ENCODE measurements around the gene CD69. TPM values are rescaled to one million over a fixed set of nuclear protein-coding genes. Genes with fewer than 3 reads are reported as not detected.
"Not testable (repeated sequence)": the region's sequence is repeated elsewhere in the genome, so short reads cannot be mapped to it uniquely, and the experiment has no call there.

CD69 gene
- polyA plus RNA-seq, 4 donors, result 1.2 to 3.0 (median 2.0) TPM

DNA sequence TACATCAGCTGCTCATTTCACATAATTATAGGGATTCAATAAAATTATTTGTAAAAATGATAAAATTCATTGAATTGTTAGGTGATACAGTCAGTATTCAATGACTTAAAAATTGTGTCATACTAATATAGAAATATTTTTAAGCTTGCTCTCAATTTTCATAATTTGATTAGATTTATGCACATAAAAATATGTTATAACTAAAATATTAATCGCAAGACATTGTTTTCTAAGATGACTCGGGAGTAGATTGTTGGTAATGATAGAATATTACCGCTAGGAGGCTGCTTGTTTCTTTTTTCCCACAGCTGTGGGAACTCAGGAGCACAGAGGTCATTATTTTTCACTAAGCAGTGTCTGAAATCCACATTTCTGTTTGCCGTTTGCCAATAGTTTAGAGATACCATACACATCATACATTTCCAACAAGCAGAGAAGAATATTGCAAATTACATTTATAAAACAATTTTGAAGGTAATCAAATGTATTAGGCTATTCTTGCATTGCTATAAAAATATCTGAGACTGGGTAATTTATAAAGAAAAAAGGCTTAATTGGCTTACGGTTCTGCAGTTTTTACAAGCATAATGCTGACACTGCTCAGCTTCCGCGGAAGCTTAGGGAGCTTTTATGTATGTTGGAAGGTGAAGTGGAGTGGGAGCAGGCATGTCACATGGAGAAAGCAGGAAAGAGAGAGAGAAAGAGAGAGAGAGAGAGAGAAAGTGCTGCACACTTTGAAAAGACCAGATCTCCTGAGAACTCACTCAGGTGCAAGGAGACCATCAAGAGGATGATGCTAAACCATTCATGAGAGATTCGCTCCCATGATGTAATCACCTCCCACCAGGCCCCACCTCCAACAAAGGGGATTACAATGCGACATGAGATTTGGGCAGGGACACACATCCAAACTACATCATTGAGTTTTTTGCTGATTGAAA lies 9.2 kb downstream of the CD69 start:
- no peak for DNase-seq (ENCODE audit: low read depth in 4 of 4, low spot score in 3 of 4)

DNA sequence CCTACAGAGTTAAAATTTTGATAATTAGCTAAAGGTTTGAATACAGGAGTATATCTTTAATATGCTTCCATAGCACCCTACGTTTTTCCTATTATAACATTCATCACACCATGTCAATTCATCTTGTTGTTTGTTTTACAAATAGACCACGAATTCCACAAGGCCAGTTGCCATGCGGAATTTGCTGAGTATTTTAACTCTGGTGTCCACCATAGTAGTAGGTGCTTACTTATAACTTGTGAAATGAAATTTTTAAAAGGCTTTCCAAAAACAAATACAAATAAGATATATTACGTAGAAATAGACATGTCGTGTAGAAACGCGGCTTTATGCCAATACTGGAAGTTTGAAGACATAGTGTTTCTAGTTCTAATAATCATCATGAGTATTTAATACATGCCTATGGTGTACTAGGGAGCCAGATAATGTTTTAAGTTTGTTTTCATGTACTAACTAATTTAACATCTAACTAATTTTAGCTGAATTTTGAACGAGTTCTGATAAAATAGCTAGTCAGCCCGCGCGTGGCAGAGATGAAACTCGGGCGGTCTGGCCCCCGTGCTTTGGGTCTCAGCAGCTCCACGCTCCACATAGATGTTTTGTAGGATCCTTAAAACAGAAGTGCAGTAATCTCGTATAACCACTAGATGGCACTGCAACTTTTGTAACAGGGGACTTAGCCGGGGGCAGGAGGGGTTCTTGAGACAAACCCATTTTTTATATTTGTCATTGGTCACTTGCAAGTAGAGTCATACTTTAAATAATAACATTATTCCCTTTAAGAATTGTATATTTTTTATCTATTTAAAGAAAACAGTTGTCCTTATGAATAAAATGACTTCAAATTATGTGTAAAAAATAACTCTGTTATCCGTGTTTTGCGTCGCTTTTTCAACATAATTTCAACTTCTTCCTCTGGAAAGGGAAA lies 10.2 kb downstream of the CD69 start:
- peak in 1 of 4 donors; percentile 53 for DNase-seq (ENCODE audit: low read depth in 4 of 4, low spot score in 3 of 4)

DNA sequence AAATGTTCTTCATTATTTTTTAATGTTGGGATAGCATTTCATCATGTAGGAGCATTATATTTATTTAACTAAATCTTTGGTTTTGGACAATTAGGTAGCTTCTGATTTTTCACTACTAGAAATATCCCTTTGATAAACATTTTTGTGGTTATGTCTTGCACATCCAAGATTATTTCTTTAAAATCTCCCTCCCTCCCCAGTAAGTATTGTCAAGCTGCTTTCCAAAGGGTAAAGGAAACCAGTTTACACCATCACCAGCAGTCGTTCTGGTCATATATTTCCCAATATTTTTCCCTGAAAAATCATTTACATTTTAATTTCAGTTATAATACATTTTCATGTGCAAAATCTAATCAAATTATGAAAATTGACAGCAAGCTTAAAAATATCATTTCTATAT lies 11.1 kb downstream of the CD69 start:
- DNase-seq (ENCODE audit: low read depth in 4 of 4, low spot score in 3 of 4), result no peak

DNA sequence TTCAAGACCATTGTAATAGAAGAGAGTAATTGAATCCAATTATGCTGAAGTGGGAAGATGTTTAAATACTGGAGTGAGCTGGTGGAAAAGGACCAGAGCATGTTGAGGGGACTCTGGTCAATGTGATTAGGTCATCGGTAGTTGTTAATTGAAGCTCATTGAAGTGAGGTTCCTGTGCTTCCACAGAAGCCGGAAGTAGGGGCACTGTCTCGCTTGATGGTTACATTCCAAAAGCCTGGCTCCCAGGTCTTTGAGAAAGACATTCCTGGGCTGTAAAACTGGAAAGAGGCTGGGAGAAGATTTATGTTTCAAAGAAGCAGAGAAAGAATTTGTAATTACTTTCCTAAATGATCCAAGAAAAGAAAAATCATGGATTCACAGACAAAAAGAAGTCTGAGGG lies 15.5 kb downstream of the CD69 start:
- no peak for DNase-seq (ENCODE audit: low read depth in 4 of 4, low spot score in 3 of 4)

DNA sequence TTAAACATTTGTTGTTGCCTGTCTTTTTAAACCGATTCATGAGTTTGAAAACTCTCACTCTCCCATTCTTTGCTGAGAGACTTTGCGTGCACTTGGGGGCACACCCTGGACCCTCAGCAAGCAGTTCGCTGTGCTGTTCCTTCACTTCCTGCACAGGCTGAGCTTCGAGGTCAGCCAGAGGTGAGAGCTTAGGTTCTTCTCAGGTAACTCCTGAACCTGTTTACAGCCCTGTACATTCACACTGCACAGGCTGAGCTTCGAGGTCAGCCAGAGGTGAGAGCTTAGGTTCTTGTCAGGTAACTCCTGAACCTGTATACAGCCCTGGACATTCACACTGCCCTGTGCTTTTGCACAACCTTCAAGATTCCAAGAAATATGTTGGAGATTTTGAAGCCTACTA lies 18.0 kb downstream of the CD69 start:
- no peak for DNase-seq (ENCODE audit: low read depth in 4 of 4, low spot score in 3 of 4)

DNA sequence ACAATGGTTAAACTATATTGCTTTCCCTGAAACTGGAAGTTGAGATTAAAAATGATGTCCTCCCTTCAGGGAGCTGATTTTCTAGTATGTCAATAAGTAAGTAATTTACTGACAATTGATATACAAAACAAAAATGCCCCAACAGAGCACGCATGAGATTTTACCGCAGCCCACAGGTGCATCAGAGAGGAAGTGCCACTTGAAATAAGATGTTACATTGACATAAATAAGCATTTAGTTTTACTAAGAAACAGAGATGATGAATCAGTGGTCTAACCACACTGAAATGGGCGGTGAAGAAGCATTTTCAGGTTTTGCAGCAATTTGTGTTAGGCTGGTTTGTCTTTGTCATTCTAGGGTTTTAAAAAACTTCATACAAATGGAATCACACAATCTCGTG lies 19.0 kb downstream of the CD69 start:
- DNase-seq (ENCODE audit: low read depth in 4 of 4, low spot score in 3 of 4), result no peak

DNA sequence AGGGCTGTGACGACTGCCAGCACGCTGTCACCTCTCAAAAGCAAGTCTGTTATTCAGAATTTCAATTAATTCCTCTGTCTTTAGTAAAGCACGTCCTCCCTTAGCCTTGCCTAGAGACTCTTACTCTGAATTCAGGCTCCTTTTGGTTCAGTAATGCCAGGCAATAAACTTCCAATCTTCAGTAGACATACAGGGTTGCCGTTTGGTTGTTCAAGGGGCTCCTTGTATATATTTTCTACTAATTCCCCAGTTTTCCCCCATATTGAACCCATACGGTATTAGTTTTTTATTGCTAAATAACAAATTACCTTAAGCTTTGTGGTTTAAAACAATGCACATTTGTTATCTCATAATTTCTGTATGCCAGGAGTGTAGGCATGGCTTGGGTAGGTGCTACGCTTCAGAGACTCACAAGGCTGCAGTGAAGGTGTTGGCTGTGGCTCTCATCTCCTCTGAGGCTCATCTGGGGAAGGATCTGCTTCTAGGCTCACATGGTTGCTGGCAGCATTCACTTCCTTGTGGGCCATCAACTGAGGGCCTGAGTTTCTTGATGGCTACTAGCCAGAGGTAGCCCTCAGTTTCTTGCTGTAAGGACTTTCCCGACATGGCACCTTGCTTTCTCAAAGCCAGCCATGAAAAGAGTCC lies 20.5 kb downstream of the CD69 start:
- DNase-seq (ENCODE audit: low read depth in 4 of 4, low spot score in 3 of 4), result no peak

DNA sequence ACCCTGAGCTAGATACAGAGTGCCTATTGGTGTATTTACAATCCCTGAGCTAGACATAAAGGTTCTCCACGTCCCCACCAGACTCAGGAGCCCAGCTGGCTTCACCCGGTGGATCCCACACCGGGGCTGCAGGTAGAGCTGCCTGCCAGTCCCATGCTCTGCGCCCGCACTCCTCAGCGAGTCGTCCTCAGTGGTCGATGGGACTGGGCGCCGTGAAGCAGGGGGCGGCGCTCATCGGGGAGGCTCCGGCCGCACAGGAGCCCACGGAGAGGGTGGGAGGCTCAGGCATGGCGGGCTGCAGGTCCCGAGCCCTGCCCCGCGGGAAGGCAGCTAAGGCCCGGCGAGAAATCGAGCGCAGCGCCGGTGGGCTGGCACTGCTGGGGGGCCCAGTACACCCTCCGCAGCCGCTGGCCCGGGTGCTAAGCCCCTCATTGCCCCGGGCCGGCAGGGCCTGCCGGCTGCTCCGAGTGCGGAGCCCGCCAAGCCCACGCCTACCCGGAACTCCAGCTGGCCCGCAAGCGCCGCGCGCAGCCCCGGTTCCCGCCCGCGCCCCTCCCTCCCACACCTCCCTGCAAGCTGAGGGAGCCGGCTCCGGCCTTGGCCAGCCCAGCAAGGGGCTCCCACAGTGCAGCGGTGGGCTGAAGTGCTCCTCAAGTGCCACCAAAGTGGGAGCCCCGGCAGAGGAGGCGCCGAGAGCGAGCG lies 21.1 kb downstream of the CD69 start:
- DNase-seq (ENCODE audit: low read depth in 4 of 4, low spot score in 3 of 4), result not testable (repeated sequence)

DNA sequence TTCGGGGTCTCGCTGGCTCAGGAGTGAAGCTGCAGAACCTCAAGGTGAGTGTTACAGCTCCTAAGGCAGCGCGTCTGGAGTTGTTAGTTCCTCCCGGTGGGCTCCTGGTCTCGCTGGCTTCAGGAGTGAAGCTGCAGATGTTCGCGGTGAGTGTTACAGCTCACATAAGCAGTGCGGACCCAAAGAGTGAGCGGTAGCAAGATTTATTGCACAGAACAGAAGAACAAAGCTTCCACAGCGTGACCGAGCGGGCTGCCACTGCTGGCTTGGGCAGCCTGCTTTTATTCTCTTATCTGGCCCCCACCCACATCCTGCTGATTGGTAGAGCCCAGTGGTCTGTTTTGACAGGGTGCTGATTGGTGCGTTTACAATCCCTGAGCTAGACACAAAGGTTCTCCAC lies 21.8 kb downstream of the CD69 start:
- not testable (repeated sequence) for DNase-seq (ENCODE audit: low read depth in 4 of 4, low spot score in 3 of 4)

DNA sequence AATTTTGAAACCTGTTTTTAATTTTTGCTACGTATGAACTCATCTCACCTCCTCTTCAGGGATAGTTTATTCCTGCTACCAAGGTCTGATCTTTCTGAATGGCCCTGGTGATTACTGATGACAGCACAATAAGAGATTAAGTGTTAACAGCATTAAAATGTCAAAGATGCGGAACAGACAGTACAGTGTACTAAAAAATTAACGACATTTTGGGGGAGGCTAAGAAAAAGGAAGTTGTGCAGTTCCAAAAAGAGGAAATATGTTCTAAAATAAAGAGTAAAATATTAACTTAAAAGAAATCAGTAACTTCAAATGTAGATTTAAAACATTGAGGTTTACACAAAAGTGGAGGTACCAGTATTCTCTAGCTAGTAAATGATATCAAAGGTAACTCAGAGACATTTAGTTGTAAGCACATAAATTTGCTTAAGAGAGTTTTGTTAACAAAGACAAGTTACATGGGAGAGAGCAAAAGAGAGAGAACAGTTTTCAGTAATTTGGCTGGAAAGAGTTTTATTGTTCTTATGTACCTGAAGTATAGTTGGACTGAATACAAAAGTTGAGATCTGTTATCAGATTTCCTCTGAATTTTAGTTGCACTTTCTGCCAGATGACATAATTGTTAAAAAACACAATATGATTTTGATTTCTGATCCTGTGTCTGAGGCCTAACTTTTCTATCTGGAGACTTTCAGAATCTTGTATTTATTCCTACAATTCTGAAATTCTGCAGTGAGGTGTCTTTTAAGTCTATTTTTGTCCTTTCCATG lies 23.6 kb downstream of the CD69 start:
- DNase-seq (ENCODE audit: low read depth in 4 of 4, low spot score in 3 of 4), result no peak

DNA sequence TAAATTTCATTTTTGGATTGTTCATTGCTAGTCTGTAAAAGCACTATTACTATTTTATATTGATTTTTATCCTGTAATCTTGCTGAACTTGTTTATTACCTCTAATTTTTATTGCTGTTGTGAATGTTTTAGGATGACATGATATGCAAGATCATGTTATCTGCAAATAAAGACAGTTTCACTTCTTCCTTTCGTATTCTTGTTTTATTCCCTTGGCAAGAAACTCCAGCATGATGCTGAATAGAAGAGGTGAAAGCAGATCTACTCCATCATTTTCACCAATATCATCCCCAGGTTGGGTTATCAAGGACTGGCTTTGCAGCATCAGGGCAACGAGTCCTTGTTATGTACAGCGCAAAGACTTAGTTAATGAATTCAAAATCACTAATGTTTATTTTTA lies 25.1 kb downstream of the CD69 start:
- no peak for DNase-seq (ENCODE audit: low read depth in 4 of 4, low spot score in 3 of 4)

DNA sequence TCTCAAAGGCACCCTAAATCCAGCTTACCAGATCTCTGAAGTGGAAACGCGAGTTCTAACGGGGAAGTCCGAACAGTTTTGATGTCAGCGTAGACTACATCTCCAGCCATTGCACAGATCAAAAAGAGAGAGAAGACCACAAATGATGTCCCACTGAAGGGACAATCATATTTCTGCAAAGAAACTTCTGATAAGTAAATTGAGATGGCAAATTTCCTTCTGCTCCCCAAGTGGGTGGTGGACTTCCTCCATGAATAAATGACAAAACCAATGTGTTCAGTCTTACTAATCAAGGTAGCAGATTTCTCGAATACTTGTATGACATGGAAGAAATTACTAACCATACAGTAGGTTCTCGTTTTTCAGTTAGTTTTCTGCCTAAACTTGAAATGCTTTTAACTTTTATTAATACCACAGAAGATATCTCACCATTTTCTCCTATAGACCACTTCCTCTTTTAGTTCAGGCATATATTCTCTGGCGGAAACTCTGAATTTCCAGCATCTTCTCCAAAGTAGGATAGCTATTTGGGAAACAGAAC lies 27.7 kb downstream of the CD69 start, which contains the start of gene CLECL1:
Gene CLECL1 (minus strand): TSS at position 177 of the 541 bp plus-strand sequence.
- DNase-seq (ENCODE audit: low read depth in 4 of 4, low spot score in 3 of 4), result no peak

DNA sequence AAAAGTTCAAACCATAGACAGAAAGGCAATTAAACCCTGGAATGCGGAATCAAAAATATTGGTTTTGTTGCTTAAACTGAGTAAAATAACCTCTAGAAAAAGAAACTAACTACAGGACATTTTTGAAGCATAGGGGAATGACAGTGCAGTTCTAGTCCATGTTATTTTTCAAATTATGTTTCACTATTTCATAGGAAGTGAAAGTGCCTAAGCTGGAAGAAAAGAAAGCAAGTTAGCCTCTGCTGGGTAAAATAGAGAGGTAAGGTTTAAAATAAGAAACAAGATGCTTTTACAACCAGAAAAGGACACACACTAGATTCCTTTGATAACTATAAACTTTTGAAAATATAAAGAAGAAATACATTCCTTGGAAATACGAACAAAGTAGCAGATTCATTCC lies 28.9 kb downstream of the CD69 start:
- DNase-seq (ENCODE audit: low read depth in 4 of 4, low spot score in 3 of 4), result no peak

DNA sequence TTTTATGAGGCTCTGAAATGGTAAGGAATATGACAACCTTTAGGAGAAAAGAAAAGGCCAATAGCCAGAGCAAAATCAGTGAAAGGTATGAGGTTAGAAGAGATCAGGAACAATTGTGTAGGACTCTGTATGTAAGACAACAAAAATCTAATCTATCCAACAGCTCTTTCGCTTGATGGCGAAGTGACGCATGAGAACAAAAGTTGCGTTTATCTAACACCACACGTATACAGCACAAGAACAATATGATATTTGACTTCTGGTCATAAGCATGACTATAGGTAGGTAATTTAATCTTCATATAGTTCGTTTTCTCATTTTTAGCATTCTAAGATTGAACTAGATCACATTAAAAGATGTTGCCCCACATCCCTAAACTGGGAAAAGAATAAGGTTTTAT lies 29.3 kb downstream of the CD69 start:
- DNase-seq (ENCODE audit: low read depth in 4 of 4, low spot score in 3 of 4), result no peak

DNA sequence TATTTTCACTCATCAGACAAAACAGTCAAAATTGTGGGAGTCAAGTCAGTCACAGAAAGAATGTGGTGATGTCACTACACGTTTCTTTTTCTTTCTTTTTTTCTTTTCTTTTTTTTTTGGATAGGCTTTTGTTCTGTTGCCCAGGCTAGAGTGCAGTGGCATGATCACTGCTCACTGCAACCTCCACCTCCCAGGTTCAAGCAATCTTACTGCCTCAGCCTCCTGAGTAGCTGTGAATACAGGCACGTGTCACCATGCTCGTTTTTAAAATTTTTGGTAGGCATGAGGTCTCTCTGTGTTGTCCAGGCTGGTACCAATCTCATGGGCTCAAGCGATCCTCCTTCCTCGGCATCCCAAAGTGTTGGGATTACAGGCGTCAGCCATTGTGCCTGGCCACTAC lies 30.1 kb downstream of the CD69 start:
- DNase-seq (ENCODE audit: low read depth in 4 of 4, low spot score in 3 of 4), result no peak

DNA sequence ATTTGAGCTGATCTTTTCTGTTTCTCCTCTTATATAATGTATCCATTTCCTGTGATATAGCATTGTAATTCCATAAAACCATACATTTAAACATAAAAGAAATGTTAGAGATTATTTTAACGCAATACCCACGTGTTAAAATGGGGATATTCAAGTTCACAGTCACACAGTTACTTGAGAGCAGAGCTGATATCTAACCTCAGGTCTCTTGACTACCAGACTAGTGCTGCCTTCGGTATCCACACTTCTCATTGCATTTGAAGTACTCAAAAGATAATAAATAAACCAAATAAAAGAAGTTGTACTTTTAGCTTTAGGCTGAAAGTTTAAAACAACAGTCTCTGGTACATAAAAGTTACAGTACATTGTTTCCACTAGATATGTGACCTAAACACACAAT lies 30.7 kb downstream of the CD69 start:
- DNase-seq (ENCODE audit: low read depth in 4 of 4, low spot score in 3 of 4), result no peak

DNA sequence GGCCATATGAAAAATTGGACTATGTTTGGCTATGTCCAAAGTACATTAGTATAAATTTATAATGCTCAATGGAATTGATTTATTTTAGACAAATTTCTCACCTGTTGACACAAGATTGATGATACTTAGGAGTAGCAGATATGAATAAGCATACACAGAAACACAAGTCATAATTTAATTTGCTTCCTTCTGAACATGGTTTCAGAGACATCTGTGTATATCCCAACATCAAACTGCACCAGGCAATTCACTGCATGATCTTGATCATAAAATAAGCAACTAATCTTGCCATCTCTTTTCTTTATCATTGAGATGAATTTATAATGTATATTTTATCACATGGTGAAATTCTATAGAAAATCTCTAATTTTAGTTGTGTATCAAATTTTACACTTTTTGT lies 31.6 kb downstream of the CD69 start:
- DNase-seq (ENCODE audit: low read depth in 4 of 4, low spot score in 3 of 4), result no peak

DNA sequence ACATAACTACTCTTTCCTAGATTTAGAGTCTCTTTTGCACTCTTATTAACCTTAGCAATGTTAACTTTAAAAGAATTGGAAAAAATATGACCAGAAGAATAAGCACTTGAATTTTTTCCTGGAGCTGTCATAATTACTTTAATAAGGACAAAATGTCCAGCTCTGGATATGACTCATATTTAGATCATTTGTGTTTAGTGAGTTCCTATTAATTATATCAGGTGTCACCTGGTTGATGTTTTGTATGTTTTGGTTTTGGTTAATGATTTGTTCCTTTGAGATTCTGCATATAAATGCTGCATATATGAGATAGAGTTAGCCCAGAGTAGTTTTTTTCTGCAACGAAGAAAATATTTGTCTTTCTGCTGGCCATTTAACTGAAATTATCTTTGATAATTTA lies 32.9 kb downstream of the CD69 start:
- no peak for DNase-seq (ENCODE audit: low read depth in 4 of 4, low spot score in 3 of 4)

DNA sequence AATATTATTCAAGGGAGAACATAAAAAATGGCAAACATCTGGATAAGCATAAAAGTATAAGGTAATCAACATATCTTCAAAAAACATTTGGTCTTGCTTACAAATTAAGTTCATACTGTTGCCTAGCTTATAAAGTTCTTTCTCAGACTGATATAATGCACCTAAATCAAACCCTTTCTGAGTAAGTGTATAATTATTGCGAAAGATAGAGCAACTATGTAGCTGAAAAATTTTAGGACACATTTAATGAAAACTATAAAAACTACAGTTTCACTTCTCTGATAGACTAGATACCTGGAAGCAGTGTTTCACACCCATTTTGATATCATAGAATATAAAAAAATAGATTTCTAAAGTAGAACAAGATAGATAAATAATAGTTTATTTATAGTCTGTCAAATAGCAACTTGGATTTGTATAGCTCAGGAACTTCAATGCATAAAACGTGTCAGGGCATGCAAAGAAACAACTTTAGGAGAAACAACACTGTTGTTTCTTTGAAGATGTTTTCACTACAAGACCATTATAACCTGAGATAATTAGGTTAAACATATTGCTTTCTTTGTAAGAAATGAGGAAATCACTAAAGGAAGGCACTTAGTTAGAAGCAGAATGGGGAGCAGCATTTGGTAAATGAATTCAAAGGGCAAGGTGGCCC lies 35.4 kb downstream of the CD69 start:
- no peak for DNase-seq (ENCODE audit: low read depth in 4 of 4, low spot score in 3 of 4)
